Adrenal gland (tissue), 12 donors: ENCODE results near the gene NCBP2. TPM values are rescaled to one million over a fixed set of nuclear protein-coding genes. Genes with fewer than 3 reads are reported as not detected.

Experiments
- DNase-seq, 7 donors: peaks; one replicate each; pipeline ENCODE4 v3.0.0-alpha.2; 2019 to 2020
- H3K27ac ChIP-seq, 5 donors: fragments of 200-600 bp; sonication (generic) in 4 of 5; 1 replicate in 3 of 5; 2 replicates in 2 of 5; pipeline versions ENCODE4 v1.5.1 to v1.8.0; 2016 to 2020; ENCODE audit warnings: mild to moderate bottlenecking in 1 of 5
- H3K27me3 ChIP-seq: fragments of 200-600 bp; 2 replicates; pipeline ENCODE4 v1.8.0; 2021
- H3K36me3 ChIP-seq, 2 donors: fragments of 200-600 bp; replicated peaks in 1 of 2; 1 replicate in 1 of 2; 2 replicates in 1 of 2; pipeline versions ENCODE4 v1.5.1 to v1.8.0; 2018 to 2022
- H3K4me1 ChIP-seq, 2 donors: fragments of 200-600 bp; replicated peaks in 1 of 2; 1 replicate in 1 of 2; 2 replicates in 1 of 2; pipeline versions ENCODE4 v1.5.1 to v1.8.0; 2018 to 2021
- H3K4me3 ChIP-seq, 4 donors: fragments of 200-600 bp; sonication (generic) in 3 of 4; one replicate each; pipeline ENCODE4 v1.5.1; 2016 to 2018
- H3K9me3 ChIP-seq, 3 donors: fragments of 200-600 bp; sonication (generic) in 1 of 3; replicated peaks in 1 of 3; 1 replicate in 2 of 3; 2 replicates in 1 of 3; pipeline versions ENCODE4 v1.5.1 to v1.8.0; 2016 to 2021
- POLR2A ChIP-seq, 2 donors: fragments of 450-650 bp; IDR thresholded peaks; one replicate each; pipeline ENCODE4 v1.6.1; 2017; ENCODE audit warnings: antibody characterized with exemption in 2 of 2, mild to moderate bottlenecking in 2 of 2, moderate library complexity in 1 of 2
- WGBS, 4 donors: extraction: QIAGEN DNeasy Blood & Tissue Kit in 2 of 4; methylation state at CpG; one replicate each; pipeline versions ENCODE4 v1.1.5 to v1.1.7; 2013 to 2017; 5-methylcytosine and 5-hydroxymethylcytosine counted together
- intact Hi-C, 2 donors: fragments of 100-400 bp; cut with DNase I; formaldehyde crosslinking; loops; one replicate each; pipeline versions ENCODE4 v1.14.1 to v1.15.0; 2022 to 2023
- polyA plus RNA-seq, 3 donors: library from polyadenylated mRNA; stranded (reverse); fragments of 200-250 nt in 2 of 3; fragments of 350-450 nt in 1 of 3; fragmentation: Illumina TruSeq in 1 of 3; extraction: RNeasy Lipid Tissue Mini Kit (QIAGEN cat#74804) in 1 of 3; gene quantifications; one replicate each; pipeline ENCODE4 v1.2.3, GENCODE V29; 2013 to 2014
- total RNA-seq, 9 donors: library from RNA; depleted of rRNA in 4 of 9; stranded (reverse); fragments of >200 nt in 4 of 9; fragments of 120-200 nt in 1 of 9; fragmentation: NEBNext Ultra II Directional in 1 of 9; extraction: Animal tissue kit (Norgen Biotek cat#: 25700) in 1 of 9; gene quantifications; one replicate each; pipeline versions ENCODE4 v1.1.0 to v1.2.4, GENCODE V29; 2013 to 2023
- TF ChIP-seq, protein P1 (sequence below), 6 experiments: fragments of 450-650 bp in 4 of 6; fragments of 200-600 bp in 2 of 6; sonication (generic) in 1 of 6; IDR thresholded peaks; 1 replicate in 5 of 6; 2 replicates in 1 of 6; pipeline versions ENCODE4 v1.5.1 to v1.8.0; 2016 to 2021; ENCODE audit warnings: antibody characterized with exemption in 6 of 6, mild to moderate bottlenecking in 2 of 6, moderate library complexity in 1 of 6
- donor health status: healthy with polysubstance abuse.
- donor health status: Bipolar disorder and iron deficiency.
- donor health status: DM: yes; HTN: yes; CAD: no.
- donor health status: DM: no; HTN: no; CAD: no.
- donor health status: DM: no; HTN: no; CAD: no.
- donor health status: DM: yes; HTN: yes; CAD: no.

Gene NCBP2
- total and polyA plus RNA-seq, 12 donors, result 38.5 to 100 (median 56.7) TPM

DNA sequence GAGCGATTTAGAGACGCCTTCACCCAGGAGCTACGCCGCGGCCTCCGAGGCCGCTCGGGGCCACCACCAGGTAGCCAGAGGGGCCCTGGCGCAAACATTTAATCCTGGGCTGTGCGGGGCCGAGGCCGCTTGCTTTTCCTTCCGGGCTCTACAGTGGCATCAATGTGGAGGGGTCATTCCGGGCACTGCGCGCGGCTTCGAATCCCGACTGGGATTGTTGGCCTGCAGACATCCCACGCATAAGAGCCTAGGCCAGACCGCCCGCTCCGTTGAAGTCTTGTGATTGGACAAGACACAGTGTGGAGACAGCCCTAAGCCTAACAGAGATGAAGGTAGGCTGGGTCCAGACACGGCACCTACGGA lies 568 bp upstream of the NCBP2 start:
- peak overlapping the region in 4 of 5 donors; percentile 71 to 97 (median 89) for H3K27ac ChIP-seq
- H3K4me1 ChIP-seq, result peaks cover 18 to 26% of the 10 kb centered on the region in 2 donors
- H3K9me3 ChIP-seq, result no peaks in the 10 kb centered on the region
- peak overlapping the region; percentile 37 to 100 (median 68) for H3K4me3 ChIP-seq
- H3K27me3 ChIP-seq, result no peaks in the 10 kb centered on the region
- peaks cover 0 to 12% of the 10 kb centered on the region in 2 donors for H3K36me3 ChIP-seq
- intact Hi-C loops, result loop anchor here in 1 of 2 donors (10.0 kb wide), 1 partner anchor 68 kb away; no protein-coding TSS in a partner anchor
- DNase-seq, result peak in 4 of 7 donors; percentile 32 to 68 (median 34)
- TF ChIP-seq POLR2A (IDR thresholded peaks at IDR 0.05), result no peak
- TF ChIP-seq, protein P1, sequence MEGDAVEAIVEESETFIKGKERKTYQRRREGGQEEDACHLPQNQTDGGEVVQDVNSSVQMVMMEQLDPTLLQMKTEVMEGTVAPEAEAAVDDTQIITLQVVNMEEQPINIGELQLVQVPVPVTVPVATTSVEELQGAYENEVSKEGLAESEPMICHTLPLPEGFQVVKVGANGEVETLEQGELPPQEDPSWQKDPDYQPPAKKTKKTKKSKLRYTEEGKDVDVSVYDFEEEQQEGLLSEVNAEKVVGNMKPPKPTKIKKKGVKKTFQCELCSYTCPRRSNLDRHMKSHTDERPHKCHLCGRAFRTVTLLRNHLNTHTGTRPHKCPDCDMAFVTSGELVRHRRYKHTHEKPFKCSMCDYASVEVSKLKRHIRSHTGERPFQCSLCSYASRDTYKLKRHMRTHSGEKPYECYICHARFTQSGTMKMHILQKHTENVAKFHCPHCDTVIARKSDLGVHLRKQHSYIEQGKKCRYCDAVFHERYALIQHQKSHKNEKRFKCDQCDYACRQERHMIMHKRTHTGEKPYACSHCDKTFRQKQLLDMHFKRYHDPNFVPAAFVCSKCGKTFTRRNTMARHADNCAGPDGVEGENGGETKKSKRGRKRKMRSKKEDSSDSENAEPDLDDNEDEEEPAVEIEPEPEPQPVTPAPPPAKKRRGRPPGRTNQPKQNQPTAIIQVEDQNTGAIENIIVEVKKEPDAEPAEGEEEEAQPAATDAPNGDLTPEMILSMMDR (IDR thresholded peaks at IDR 0.05), result no peak
- WGBS, 4 donors, result 0 to 1% (median 0%) methylated on average over 5 to 25 of the region's 25 CpGs

DNA sequence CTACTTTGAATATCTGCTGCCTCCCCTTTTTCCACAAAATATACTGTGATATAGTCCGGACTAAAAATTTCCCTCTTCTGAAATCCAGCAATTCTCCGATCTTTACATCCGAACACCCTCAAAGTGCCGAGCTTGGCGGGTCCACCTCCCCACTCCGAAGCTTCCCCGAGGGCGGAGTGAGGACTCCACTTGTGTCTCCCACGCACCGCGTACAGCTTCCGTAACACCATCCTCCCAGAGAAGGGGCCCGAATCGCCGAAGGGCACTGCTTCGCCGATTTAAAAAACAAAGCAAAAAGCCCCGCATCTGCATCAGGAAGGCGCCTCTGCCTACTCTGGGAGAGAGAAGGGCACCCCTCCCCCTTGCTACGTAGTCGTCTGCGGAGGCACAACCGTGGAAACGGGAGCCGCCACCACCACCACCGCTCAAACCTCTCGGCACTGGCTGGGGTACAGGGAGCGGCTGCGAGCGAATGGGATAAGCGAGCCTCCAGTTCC lies 551 bp downstream of the NCBP2 start:
- Histone ChIP-seq H3K4me3 (peak overlapping the region; percentile 26 to 100 (median 84)), H3K9me3 (no peaks in the 10 kb centered on the region), H3K36me3 (peaks cover 0 to 23% of the 10 kb centered on the region in 2 donors), H3K4me1 (peaks cover 18 to 26% of the 10 kb centered on the region in 2 donors), H3K27ac (peak overlapping the region; percentile 57 to 97 (median 89)), H3K27me3 (no peaks in the 10 kb centered on the region)
- 0 to 1% (median 0%) methylated on average over 11 to 31 of the region's 31 CpGs for WGBS, 4 donors
- intact Hi-C loops, result loop anchor here in 1 of 2 donors (10.0 kb wide), 1 partner anchor 67 kb away; no protein-coding TSS in a partner anchor
- peak in 6 of 7 donors; percentile 49 to 76 (median 66) for DNase-seq
- no peak for TF ChIP-seq POLR2A (IDR thresholded peaks at IDR 0.05)
- TF ChIP-seq, protein P1 (IDR thresholded peaks at IDR 0.05), result no peak

DNA sequence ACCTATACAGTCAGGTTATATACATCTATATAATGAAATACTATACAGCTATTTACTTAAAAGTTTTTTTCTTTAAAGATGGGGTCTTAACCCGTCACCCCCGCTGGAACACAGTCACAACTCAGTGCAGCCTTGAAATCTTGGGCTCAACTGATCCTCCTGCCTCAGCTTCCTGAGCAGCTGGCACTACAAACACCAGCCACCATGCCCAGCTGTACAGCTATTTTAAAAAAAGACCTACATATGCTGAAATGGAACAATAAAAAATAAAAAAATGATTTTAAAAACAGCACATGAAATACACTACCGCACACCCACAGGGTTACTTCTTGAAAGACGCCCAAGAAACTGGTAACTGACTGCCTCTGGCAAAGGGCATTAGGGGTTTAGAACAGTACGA lies 3.8 kb downstream of the NCBP2 start:
- H3K36me3 ChIP-seq, result peaks cover 0 to 54% of the 10 kb centered on the region in 2 donors
- no peaks in the 10 kb centered on the region for H3K9me3 ChIP-seq
- TF ChIP-seq POLR2A (IDR thresholded peaks at IDR 0.05), result no peak
- TF ChIP-seq, protein P1 (IDR thresholded peaks at IDR 0.05), result no peak
- peaks cover 17 to 20% of the 10 kb centered on the region in 2 donors for H3K4me1 ChIP-seq
- DNase-seq, result no peak
- intact Hi-C loops, result no loop called here
- 87 to 95% (median 92%) methylated on average over 5 of the region's 5 CpGs for WGBS, 4 donors
- H3K27ac ChIP-seq, result no peak overlapping the region
- no peak overlapping the region for H3K4me3 ChIP-seq
- H3K27me3 ChIP-seq, result no peaks in the 10 kb centered on the region

DNA sequence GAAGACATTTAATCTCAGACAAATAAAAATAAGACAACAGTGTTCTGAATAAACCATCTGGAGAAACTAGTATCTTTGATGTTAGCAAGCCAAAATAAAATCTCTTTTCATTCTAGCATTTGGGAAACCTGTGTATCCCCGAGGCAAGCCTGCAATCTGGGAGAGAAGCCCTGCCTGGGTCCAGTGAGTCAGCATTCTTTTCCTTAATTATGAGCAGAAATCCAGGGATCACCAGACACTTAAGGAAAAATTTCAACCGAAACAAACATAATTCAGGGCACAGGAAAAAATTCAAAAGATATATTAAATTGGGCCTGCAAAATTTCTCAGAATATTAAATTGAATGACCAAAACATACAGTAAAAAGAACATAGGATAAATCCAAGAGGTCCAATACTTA lies 4.2 kb downstream of the NCBP2 start:
- Histone ChIP-seq H3K27ac (no peak overlapping the region), H3K9me3 (no peaks in the 10 kb centered on the region), H3K4me3 (no peak overlapping the region), H3K36me3 (peaks cover 0 to 54% of the 10 kb centered on the region in 2 donors), H3K4me1 (peaks cover 12 to 15% of the 10 kb centered on the region in 2 donors), H3K27me3 (no peaks in the 10 kb centered on the region)
- TF ChIP-seq POLR2A (IDR thresholded peaks at IDR 0.05), result no peak
- TF ChIP-seq, protein P1 (IDR thresholded peaks at IDR 0.05), result no peak
- DNase-seq, result no peak
- intact Hi-C loops, result no loop called here
- 69 to 96% (median 85%) methylated on average over 2 of the region's 2 CpGs for WGBS, 4 donors
